KMS-11 (cell line): ENCODE data around the gene USP48.

Source experiments
- H2AFZ ChIP-seq: fragments of 200-600 bp; sonication (generic); 2 replicates; pipeline ENCODE4 v1.6.1; 2016; ENCODE audit warnings: antibody characterized with exemption, mixed run types, low read depth
- H3K27ac ChIP-seq: fragments of 200-600 bp; sonication (generic); 2 replicates; pipeline ENCODE4 v1.6.1; 2016; ENCODE audit warnings: mild to moderate bottlenecking, mixed run types
- H3K27me3 ChIP-seq: fragments of 200-600 bp; sonication (generic); 2 replicates; pipeline ENCODE4 v1.6.1; 2017; ENCODE audit warnings: mild to moderate bottlenecking, low read depth, mixed run types, moderate library complexity; ENCODE audit not compliant: insufficient read depth
- H3K36me3 ChIP-seq: fragments of 200-600 bp; sonication (generic); 2 replicates; pipeline ENCODE4 v1.6.1; 2017; ENCODE audit warnings: mild to moderate bottlenecking, mixed run types; ENCODE audit not compliant: insufficient read depth
- H3K4me1 ChIP-seq: fragments of 200-600 bp; sonication (generic); 2 replicates; pipeline ENCODE4 v1.6.1; 2016; ENCODE audit warnings: mild to moderate bottlenecking, low read depth, mixed run types; ENCODE audit not compliant: poor library complexity, severe bottlenecking
- H3K4me2 ChIP-seq: fragments of 200-600 bp; sonication (generic); 2 replicates; pipeline ENCODE4 v1.7.0; 2016; ENCODE audit warnings: mild to moderate bottlenecking, mixed run types
- H3K4me3 ChIP-seq: fragments of 200-600 bp; sonication (generic); IDR thresholded peaks from 2 replicates; pipeline ENCODE4 v1.6.1; 2017; ENCODE audit warnings: low read depth, low read length, mixed read lengths; ENCODE audit not compliant: insufficient read depth
- H3K79me2 ChIP-seq: fragments of 200-600 bp; sonication (generic); 2 replicates; pipeline ENCODE4 v1.6.1; 2016; ENCODE audit warnings: low read depth, mixed run types; ENCODE audit not compliant: insufficient read depth
- H3K9ac ChIP-seq: fragments of 200-600 bp; sonication (generic); 2 replicates; pipeline ENCODE4 v1.6.1; 2016; ENCODE audit warnings: mild to moderate bottlenecking, mixed run types
- H4K20me1 ChIP-seq: fragments of 200-600 bp; sonication (generic); 2 replicates; pipeline ENCODE4 v1.6.1; 2016; ENCODE audit warnings: mild to moderate bottlenecking, mixed run types; ENCODE audit not compliant: insufficient read depth
- CTCF ChIP-seq: fragments of 200-600 bp; sonication (generic); conservative IDR thresholded peaks from 2 replicates; pipeline ENCODE4 v1.6.1; 2017; ENCODE audit warnings: low read depth, mild to moderate bottlenecking, antibody characterized with exemption, low read length, moderate library complexity, mixed read lengths

The USP48 gene

GRCh38 chr1:21825393-21825792, 42.4 kb upstream of the USP48 start:
- Histone ChIP-seq H4K20me1 (no peaks in the 10 kb centered on the region), H3K36me3 (no peaks in the 10 kb centered on the region), H3K27ac (no peak overlapping the region), H2AFZ (no peak overlapping the region), H3K79me2 (no peaks in the 10 kb centered on the region), H3K4me1 (no peaks in the 10 kb centered on the region), H3K4me3 (no peak overlapping the region), H3K27me3 (no peaks in the 10 kb centered on the region; the same call in 1 of the 2 replicates), H3K9ac (no peak overlapping the region), H3K4me2 (no peak overlapping the region)
- no peak for TF ChIP-seq CTCF

DNA sequence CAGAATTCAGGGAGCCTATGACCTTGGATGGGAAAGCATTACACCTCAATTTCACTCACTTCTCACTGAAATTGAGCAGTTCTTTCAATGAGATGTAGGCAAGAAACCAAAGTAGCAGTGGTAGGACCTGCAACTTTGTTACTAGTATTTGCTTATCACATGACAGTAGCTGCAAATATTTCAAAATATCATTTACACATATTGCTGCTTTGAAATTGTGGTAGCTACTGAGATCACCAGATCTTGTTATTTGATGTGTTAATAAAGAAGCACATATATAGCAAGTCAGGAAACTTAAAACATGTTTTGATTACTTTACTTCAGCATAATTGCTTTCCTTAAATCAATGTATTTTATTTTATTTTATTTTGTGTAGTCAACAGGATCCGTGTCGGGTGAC, 42.0 kb upstream of the USP48 start:
- no peak overlapping the region for H3K4me2 ChIP-seq
- no peak overlapping the region for H3K27ac ChIP-seq
- no peaks in the 10 kb centered on the region for H3K36me3 ChIP-seq
- TF ChIP-seq CTCF, result no peak
- H2AFZ ChIP-seq, result no peak overlapping the region
- no peak overlapping the region for H3K9ac ChIP-seq
- H3K79me2 ChIP-seq, result no peaks in the 10 kb centered on the region
- H3K4me3 ChIP-seq, result no peak overlapping the region
- no peaks in the 10 kb centered on the region for H3K4me1 ChIP-seq
- H3K27me3 ChIP-seq, result no peaks in the 10 kb centered on the region; the same call in 1 of the 2 replicates
- no peaks in the 10 kb centered on the region for H4K20me1 ChIP-seq

GRCh38 chr1:21823980-21824702, 41.2 kb upstream of the USP48 start:
- Histone ChIP-seq H3K79me2 (no peaks in the 10 kb centered on the region), H3K9ac (no peak overlapping the region), H4K20me1 (no peaks in the 10 kb centered on the region), H3K36me3 (no peaks in the 10 kb centered on the region), H3K4me3 (no peak overlapping the region), H3K27ac (no peak overlapping the region), H3K4me1 (no peaks in the 10 kb centered on the region), H2AFZ (no peak overlapping the region), H3K27me3 (no peaks in the 10 kb centered on the region; the same call in 1 of the 2 replicates), H3K4me2 (no peak overlapping the region)
- no peak for TF ChIP-seq CTCF

- Histone ChIP-seq H3K36me3 (no peaks in the 10 kb centered on the region), H3K27ac (no peak overlapping the region), H3K4me2 (no peak overlapping the region), H3K4me3 (no peak overlapping the region), H2AFZ (no peak overlapping the region), H3K79me2 (no peaks in the 10 kb centered on the region), H3K27me3 (no peaks in the 10 kb centered on the region; the same call in 1 of the 2 replicates), H3K4me1 (no peaks in the 10 kb centered on the region), H3K9ac (no peak overlapping the region), H4K20me1 (no peaks in the 10 kb centered on the region)
- no peak for TF ChIP-seq CTCF
These were observed 40.4 kb upstream of the USP48 start for GRCh38 chr1:21823206-21823979.
